ENCODE data around the gene METTL3. TPM values are rescaled to one million over a fixed set of nuclear protein-coding genes. Genes with fewer than 3 reads are reported as not detected.

The METTL3 gene
- total and polyA plus RNA-seq, 2 of the 13 experiments (the other 11 are each of a cell fraction or from before 2014, with no cell fraction given), result 123 to 130 TPM

GRCh38 chr14:21558703-21559170 lies 47.6 kb upstream of the METTL3 start (continued):
- TF ChIP-seq ZNF800 (CRISPR knock-in tag; IDR thresholded peaks at IDR 0.05), result no peak
- no peak for TF ChIP-seq SAFB2 (CRISPR knock-in tag; IDR thresholded peaks at IDR 0.05; ENCODE audit: borderline replicate concordance, low read depth)
- 0 out of 2 replicates have a peak, but pooled peaks have one; percentile 20 for TF ChIP-seq CHD4 (IDR thresholded peaks at IDR 0.05; ENCODE audit: borderline replicate concordance, low read length)
- TF ChIP-seq AKAP8 (CRISPR knock-in tag; IDR thresholded peaks at IDR 0.05), result no peak
- TF ChIP-seq FOXC1 (CRISPR knock-in tag; IDR thresholded peaks at IDR 0.05; ENCODE audit: borderline replicate concordance), result no peak
- no peak for TF ChIP-seq PAXIP1 (CRISPR knock-in tag; conservative IDR thresholded peaks at IDR 0.05)
- no peak for TF ChIP-seq HMGXB4 (CRISPR knock-in tag; IDR thresholded peaks at IDR 0.05; ENCODE audit: borderline replicate concordance in 1 of 2, low read depth in 1 of 2)
- TF ChIP-seq ZNF12 (CRISPR knock-in tag; IDR thresholded peaks at IDR 0.05), result no peak
- TF ChIP-seq ZNF589 (CRISPR knock-in tag; conservative IDR thresholded peaks at IDR 0.05), result no peak
- no peak for TF ChIP-seq GLI4 (CRISPR knock-in tag; IDR thresholded peaks at IDR 0.05; ENCODE audit: borderline replicate concordance)
- TF ChIP-seq CBFB (CRISPR knock-in tag; IDR thresholded peaks at IDR 0.05), result no peak
- 0 out of 2 replicates have a peak, but pooled peaks have one; percentile 24 for TF ChIP-seq E2F2 (CRISPR knock-in tag; IDR thresholded peaks at IDR 0.05; ENCODE audit: borderline replicate concordance)
- no peak for TF ChIP-seq HNRNPLL (IDR thresholded peaks at IDR 0.05; ENCODE audit: low read depth, low read length, poor library complexity, severe bottlenecking)
- TF ChIP-seq TGIF2 (CRISPR knock-in tag; IDR thresholded peaks at IDR 0.05), result no peak
- no peak for TF ChIP-seq ZFP36 (IDR thresholded peaks at IDR 0.05; ENCODE audit: borderline replicate concordance, low read depth, low read length, partially characterized antibody)
- 0 out of 2 replicates have a peak, but pooled peaks have one; percentile 7 for TF ChIP-seq MED1 (CRISPR knock-in tag; IDR thresholded peaks at IDR 0.05)
- no peak for TF ChIP-seq ZNF275 (CRISPR knock-in tag; IDR thresholded peaks at IDR 0.05; ENCODE audit: borderline replicate concordance)
- TF ChIP-seq ZBTB14 (CRISPR knock-in tag; IDR thresholded peaks at IDR 0.05), result no peak
